NT2/D1 (cell line): Measurements from ENCODE around the gene MEF2B.

Experiments used
- YY1 ChIP-seq: IDR thresholded peaks from 2 replicates; pipeline ENCODE4 v1.6.1; 2011; ENCODE audit not compliant: insufficient read length, insufficient read depth
- ZNF274 ChIP-seq: IDR thresholded peaks from 2 replicates; pipeline ENCODE4 v1.6.1; 2011; ENCODE audit warnings: mild to moderate bottlenecking, low read depth, low read length

DNA sequence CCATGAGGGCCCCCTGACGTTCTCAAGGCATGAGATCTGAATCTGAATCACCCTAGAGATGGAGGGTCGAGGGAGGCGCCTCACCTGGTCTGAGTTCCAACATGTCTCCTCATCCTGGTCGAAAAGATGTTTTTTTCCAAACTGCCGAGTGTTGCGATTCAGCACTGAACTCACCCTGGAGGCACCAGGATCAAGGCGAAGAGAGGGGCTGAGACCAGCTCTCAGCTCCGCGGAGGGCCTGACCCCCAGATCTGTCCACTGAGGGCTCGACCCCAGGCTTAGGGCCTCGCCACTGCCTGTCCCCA, 32.6 kb upstream of the MEF2B start:
- TF ChIP-seq YY1 (no peak), ZNF274 (no peak)
